Erythroblast (primary cell): Measurements from ENCODE around the gene SEC22C.

Experiments
- DNase-seq, 2 experiments: peaks; one replicate each; lab custom pipeline; 2025; lab: John Stamatoyannopoulos, UW
- GATA1 ChIP-seq: IDR thresholded peaks from 2 replicates; pipeline ENCODE4 v1.6.1; 2011; ENCODE audit warnings: low read depth, mild to moderate bottlenecking, control low read depth, low read length, moderate library complexity
- POLR2A ChIP-seq: IDR thresholded peaks from 2 replicates; pipeline ENCODE4 v1.6.1; 2011; ENCODE audit warnings: mild to moderate bottlenecking, low read length

The SEC22C gene

DNA sequence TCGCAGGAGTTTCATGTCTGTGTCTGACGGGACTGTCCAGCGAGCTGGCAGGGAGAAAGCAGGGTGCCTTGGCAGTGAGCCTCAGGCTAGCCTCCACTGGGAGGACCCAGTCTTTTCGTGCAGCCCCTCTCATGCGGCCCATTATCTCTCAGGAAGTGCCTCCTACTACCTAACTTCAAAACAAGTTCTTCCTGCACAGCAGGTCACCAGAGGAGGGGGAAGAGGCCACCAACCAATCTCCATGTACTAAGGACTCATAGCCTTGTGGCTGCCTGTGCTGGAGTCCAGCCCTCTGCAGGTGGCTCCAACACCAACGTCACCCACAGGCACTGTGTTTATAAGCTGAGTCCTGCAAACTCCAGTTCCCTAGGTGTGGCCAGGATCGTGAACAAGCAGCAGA is 74.5 kb downstream of the SEC22C start:
- no peak for TF ChIP-seq POLR2A
- no peak for TF ChIP-seq GATA1
- DNase-seq, result no peak

DNA sequence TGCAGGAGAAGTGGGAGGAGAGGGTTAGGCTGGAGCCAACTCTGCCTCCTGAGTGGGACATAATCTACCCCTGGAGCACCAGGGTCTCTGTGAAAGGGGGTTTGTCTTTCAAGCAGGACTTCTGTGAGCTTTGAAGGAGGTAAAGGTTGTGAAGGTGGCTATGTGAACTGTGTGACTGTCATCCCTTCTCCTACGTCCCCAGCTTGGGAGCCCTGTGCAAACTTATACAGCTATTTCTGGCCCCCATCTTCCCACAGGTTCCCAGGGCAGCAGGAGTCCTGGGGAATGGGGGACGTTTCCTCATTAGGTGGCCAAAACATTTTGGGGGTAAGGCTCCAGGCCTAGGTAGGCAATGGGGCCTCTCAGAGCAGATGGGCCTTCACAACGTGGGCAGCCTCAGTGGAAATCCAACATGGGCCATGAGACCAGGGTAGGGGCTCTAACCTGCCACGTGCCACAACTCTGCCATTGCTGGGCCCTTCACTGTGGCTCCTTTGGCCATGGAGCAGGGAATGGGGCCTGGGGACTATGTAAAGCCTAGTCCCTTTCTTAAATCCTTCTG is 75.8 kb downstream of the SEC22C start:
- DNase-seq, result no peak
- no peak for TF ChIP-seq GATA1
- TF ChIP-seq POLR2A, result no peak

DNA sequence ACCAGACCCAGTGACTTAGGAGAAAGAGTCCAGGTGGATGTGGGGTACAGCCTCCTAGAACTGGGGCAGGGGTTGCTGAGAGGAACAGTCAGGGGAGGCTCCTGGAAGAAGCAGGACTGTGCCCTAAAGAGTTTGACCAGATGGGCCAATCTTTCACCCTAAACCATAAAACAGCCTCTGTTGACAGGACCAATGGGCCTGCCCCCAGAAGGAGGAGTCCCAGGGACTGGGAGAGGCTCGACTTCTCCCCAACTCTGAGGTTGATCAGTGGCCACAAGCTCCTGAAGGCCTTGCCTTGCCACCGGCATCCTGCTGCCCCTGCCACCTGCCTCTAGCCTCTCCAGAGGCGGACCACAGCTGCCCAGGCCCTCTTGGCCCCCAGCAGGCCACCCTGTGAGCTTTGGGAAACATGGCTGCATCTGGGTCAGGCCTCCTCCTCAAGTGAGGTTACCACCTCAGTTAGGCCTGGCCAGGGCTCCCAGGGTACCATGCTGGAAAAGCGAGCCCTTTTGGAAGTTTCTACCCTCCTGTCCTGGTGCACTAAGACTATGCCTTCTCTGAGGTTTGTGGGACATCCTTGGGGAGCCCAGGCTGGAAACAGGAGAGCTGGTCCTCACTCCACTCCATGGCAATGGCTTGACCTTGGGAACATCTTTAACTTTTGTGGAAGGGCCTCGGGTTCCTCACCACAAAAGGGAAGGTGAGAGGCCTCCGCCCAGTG is 76.5 kb downstream of the SEC22C start:
- TF ChIP-seq GATA1 (no peak), POLR2A (no peak)
- no peak for DNase-seq

DNA sequence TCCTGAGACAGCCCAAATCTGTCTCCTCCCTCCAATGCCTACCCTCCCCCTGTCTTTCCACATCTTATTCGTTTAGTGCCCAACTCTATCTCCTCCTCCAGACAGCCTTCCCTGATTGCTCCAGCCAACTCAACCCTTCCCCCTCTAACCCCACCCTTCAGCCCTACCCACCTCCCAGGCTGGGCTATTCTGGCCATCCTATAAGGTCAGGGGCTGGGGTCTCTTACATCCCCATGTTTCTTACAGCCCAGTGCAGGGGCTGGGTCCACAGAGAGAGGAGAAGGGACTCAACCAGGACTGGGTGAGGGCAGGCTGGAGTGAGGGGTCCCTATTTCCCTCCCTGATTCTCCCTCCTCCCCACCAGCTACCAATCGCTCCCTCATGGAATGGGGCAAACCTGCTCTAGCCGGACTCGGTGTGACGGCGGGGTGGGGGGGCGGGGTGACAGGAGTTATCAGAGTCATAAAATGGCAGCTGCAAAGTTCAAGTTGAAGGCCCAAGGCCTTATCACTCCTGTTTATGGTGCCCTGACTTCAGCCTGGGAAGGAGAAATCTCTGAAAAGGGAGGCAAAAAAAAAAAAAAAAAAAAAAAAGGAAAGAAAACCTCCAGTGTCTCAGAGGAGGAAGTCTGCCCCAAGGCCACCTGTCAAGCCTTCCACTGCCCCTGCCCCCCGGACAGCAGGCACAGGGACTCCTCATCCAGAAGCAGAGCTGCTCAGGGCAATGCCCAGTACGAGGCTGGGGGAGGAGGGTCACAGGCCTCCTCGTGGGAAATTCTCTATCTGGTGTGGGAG is 77.2 kb downstream of the SEC22C start:
- no peak for DNase-seq
- TF ChIP-seq GATA1 (no peak), POLR2A (no peak)

DNA sequence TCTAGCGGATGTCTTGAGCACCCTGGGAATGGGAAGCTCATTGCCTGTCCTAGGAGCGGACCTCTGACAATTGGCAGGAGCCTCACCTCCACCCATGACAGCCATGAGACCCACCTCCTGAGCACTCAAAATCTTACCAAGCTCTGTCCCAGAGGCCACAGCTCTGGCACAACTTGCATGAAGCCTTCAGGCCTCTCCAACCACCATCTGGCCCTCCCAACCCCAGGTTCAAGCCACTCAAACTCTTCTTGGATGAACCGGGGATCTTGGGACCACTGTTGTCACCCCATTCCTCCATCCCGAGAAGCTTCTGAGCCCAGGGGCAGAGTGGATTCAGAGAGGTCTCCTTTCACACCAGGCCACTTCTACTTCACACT is 77.8 kb downstream of the SEC22C start:
- TF ChIP-seq POLR2A, result no peak
- no peak for TF ChIP-seq GATA1
- no peak for DNase-seq

DNA sequence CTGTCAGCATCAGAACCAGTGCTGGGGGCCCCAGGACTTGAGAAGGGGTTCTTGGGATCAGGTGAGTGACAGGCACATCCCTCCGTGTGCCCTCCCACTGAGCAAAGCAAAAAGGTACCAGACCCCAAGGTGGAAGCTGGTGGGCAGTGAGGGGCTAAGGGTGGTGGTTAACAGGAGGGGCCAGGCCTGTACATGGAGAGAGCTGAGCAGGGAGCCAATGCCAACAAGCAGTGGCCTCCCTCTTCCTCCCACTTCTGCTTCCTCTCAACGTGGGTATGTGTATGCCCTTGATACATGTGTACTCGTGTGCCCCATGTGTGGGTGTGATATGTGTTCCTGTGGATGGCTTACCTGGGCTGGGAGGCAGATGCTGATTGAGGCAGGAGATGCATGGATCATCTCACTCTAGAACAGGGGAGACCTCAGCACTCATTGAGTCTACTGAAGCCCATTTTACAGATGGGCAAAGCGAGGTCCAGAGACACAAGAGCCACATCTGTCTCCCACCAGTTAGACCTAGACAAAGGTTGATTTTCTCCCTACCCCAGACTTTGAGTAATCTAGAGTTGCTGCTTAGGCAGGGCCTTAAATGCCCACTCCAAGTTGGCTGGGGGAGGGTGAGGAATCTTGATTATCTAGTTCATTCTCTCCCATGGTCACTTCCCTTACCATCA is 78.4 kb downstream of the SEC22C start:
- TF ChIP-seq GATA1 (no peak), POLR2A (no peak)
- DNase-seq, result no peak

GRCh38 chr3:42502429-42503250 is 79.1 kb downstream of the SEC22C start, which contains the start of gene VIPR1:
TSS of gene VIPR1 (plus strand) at chr3:42502643. CDS start at chr3:42502736, 93 bp downstream.
- peak; percentile 50 to 53 for DNase-seq

DNA sequence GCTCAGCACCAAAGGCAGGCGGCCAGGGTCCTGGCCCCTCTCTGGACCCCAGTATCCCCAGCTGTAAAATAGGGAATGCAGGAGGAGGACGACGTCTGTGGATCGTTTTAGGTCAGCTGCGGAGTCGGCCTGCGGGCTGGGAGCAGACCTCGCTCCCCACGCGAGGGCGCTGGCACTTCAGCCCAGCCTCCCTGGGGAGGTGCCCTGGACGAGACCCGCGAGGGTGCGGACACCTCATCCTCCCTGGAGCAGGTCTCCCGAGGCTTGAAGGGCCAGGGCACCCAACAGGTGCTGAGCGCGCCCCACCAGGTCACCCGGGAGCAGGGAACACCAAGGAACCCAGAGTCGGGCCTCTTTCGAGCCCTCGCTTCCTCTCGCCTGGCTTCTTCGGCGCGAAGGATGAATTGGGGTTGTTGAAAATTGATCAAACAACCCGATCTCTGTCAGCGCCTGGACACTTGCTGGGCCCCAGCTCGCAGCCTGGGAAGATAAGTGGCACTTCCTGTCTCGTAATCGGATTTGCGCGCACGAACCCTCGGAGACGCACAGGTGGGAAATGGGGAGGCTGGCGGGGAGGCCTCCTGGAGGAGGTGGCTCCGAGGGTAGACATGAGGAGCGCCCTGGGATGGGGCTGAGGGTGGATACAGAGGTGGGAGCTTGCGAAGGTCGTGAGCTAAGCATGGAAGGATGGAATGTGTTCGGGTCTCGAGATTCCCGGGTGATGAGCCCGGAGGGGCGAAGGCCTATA is 79.9 kb downstream of the SEC22C start:
- DNase-seq, result peak; percentile 44 to 45
- TF ChIP-seq GATA1 (no peak), POLR2A (no peak)

More at GRCh38 chr3:42502429-42503250, 79.1 kb downstream of the SEC22C start, which contains the start of gene VIPR1:
- no peak for TF ChIP-seq GATA1
- no peak for TF ChIP-seq POLR2A

DNA sequence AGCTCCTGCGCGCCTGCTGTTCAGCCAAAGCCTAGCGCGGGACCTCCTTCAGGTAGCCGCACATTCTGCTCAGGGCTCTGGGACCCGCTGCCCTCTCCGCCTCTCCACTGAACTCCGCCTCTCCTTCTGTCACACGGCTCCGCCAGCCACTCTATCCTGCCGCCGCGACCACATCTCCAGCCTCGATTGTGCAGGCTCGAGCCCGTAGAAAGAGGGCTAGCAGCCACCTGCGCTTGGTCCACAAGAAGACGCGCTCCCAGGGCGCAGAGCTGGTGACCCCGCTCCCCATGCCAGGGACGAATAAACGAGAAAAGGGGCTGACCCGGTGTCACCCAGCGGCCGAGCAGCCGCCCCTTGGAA is 80.5 kb downstream of the SEC22C start:
- DNase-seq, result peak in 1 of 2 experiments; percentile 34
- TF ChIP-seq GATA1 (no peak), POLR2A (no peak)

GRCh38 chr3:42500909-42501308 is 80.9 kb downstream of the SEC22C start:
- TF ChIP-seq POLR2A (no peak), GATA1 (no peak)

DNA sequence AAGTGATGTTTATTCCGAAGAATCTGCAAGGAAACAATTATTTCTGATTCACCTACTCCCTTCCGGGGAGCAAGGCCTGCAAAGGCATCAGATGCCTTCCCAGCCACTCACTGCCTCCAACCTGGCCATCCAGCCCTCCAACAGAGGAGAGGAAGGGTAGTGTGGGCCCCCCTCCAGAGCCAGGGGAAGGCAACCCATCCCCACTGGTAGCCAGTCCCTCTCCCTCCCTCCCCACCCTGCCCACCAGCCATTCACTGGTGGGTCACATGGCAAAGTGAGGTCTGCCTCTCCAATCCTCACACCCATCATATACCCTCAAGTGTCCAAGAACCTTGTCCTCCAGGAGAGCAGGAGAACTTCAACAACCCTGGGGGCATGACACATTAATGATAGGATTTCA is 81.7 kb downstream of the SEC22C start:
- DNase-seq, result no peak
- TF ChIP-seq POLR2A (no peak), GATA1 (no peak)

More at GRCh38 chr3:42500909-42501308, 80.9 kb downstream of the SEC22C start:
- no peak for DNase-seq

GRCh38 chr3:42499478-42499871 is 82.3 kb downstream of the SEC22C start:
- no peak for DNase-seq

DNA sequence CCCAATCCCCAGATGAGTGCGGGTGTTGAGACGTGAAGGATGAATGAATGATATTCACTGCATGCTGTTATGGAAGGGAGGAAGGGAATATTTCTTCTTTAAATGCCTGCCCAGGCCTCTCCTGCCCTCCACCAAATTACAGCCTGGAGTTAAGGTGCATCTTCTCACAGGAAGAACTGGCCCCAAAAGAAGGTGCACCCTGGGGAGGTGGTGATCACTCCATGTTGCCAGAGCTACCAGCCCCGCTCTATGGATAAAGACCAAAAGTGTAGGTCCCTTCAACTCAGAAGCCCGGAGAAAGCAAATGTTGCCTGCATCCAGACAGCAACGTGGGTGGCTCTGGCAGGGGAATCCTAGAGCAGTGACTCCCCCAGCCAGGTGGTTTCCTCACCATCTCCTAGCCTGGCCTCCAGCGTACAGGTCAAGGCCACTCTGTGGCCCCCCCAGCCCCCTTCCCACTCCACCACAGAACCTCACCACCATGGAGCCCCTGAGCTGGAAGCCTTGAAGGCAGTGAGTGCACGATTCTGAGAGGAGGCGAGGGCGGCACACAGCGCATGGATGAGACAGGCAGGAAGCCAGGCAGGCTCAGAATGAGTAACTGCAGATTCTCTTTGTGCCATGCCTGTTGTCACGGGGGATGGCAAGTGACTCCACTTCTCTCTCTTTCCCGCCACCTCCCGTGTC is 82.8 kb downstream of the SEC22C start:
- TF ChIP-seq GATA1, result no peak
- no peak for TF ChIP-seq POLR2A
- DNase-seq, result no peak

More at GRCh38 chr3:42499478-42499871, 82.3 kb downstream of the SEC22C start:
- TF ChIP-seq GATA1 (no peak), POLR2A (no peak)
